Measurements from ENCODE around the gene GPR87.

GPR87 gene

DNA sequence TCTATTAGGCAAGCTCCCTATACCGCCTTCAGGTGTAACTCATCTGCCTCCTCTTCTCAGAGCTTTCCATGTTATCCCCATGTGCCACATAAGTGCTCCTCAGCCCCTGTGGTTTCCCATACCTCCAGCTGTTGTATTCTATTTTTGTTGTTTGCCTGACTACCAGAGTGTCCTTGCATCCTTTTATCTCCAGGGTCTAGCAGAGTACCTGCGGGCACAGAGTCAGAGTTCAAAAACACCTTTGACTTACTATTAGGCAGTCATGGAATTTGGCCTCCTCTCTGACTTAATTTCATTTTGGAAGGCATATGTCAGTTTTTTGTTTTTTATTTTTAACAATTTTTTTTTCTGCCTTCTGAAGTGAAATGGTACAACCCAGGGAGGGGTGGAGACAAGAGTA, 7.1 kb downstream of the GPR87 start:
- no peak for TF ChIP-seq EZH2phosphoT487 (IDR thresholded peaks at IDR 0.05; ENCODE audit: borderline replicate concordance)
- TF ChIP-seq, protein P1, sequence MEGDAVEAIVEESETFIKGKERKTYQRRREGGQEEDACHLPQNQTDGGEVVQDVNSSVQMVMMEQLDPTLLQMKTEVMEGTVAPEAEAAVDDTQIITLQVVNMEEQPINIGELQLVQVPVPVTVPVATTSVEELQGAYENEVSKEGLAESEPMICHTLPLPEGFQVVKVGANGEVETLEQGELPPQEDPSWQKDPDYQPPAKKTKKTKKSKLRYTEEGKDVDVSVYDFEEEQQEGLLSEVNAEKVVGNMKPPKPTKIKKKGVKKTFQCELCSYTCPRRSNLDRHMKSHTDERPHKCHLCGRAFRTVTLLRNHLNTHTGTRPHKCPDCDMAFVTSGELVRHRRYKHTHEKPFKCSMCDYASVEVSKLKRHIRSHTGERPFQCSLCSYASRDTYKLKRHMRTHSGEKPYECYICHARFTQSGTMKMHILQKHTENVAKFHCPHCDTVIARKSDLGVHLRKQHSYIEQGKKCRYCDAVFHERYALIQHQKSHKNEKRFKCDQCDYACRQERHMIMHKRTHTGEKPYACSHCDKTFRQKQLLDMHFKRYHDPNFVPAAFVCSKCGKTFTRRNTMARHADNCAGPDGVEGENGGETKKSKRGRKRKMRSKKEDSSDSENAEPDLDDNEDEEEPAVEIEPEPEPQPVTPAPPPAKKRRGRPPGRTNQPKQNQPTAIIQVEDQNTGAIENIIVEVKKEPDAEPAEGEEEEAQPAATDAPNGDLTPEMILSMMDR (conservative IDR thresholded peaks at IDR 0.05; ENCODE audit: low read length) = no peak
- H3K27me3 ChIP-seq (ENCODE audit: insufficient read depth, low read length, poor library complexity, severe bottlenecking) = no peaks in the 10 kb centered on the region
- H3K4me3 ChIP-seq (ENCODE audit: low read length, poor library complexity, severe bottlenecking) = no peak overlapping the region
- H3F3A ChIP-seq (ENCODE audit: low read depth) = no peaks in the 10 kb centered on the region
- H4K20me1 ChIP-seq (ENCODE audit: insufficient read depth, low read length, poor library complexity, severe bottlenecking) = no peaks in the 10 kb centered on the region
- peaks cover 16% of the 10 kb centered on the region for H3K4me1 ChIP-seq (ENCODE audit: insufficient read depth, low read length, poor library complexity, severe bottlenecking)
- no peak overlapping the region for H2AFZ ChIP-seq (ENCODE audit: low read length)
- H3K36me3 ChIP-seq (ENCODE audit: insufficient read depth, low read length) = peaks cover 6% of the 10 kb centered on the region; the same call in 1 of the 2 replicates
- H3K9ac ChIP-seq (ENCODE audit: low read depth, low read length, poor library complexity, severe bottlenecking) = no peak overlapping the region
- no peaks in the 10 kb centered on the region for H3K9me3 ChIP-seq (ENCODE audit: insufficient read depth, low read depth, low read length)
- H3K4me2 ChIP-seq (ENCODE audit: low read depth, low read length, poor library complexity, severe bottlenecking) = no peak overlapping the region
- no peaks in the 10 kb centered on the region for H3K9me2 ChIP-seq (replicated peaks; ENCODE audit: low read depth, low read length)
- no peaks in the 10 kb centered on the region for H3K79me2 ChIP-seq (ENCODE audit: insufficient read depth, low read length)

DNA sequence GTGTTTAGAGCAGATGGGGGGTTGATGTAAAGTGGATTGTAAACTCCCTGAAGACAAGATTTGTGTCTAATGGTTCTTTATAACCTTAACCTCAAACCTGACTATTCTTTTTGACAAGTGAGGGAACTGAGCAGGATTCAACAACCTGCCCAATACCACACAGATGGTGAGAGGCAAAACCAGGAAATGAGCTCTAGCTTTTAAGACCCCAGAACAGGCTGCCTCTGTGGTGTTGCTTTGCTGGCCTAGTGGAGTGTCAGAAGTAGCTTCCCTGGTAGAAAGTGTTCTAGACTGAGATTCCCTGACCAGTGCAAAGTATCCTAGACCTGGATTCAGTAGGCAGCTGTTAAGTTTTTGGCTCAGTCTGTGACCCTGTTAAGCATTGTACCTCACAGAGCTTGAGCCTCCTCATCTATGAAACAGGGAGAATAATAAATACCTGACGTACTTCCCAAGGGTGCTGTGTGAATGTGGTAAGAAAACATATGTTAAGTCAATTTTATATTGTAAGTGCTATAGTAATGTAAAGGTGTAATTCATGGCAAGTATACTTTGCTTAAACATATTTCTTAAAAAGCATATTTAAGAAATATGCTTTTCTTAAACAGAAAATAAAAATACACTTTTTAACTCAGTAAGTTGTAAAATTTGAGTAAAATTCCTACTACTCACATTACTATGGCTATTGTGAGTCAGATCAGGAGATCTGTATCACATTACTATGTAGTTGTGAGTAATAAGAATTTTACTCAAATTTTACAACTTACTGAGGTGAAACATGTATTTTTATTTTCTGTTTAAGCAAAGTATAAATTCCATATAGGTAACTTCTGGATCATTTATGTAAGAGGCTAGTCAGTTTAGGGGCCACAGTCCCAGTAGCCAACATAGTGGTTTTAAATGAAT, 8.8 kb downstream of the GPR87 start:
- no peak overlapping the region for H3K9ac ChIP-seq (ENCODE audit: low read depth, low read length, poor library complexity, severe bottlenecking)
- peaks cover 4% of the 10 kb centered on the region; the same call in 1 of the 2 replicates for H3K36me3 ChIP-seq (ENCODE audit: insufficient read depth, low read length)
- H3K9me2 ChIP-seq (replicated peaks; ENCODE audit: low read depth, low read length) = no peaks in the 10 kb centered on the region
- H3K4me1 ChIP-seq (ENCODE audit: insufficient read depth, low read length, poor library complexity, severe bottlenecking) = peaks cover 16% of the 10 kb centered on the region
- no peak overlapping the region for H2AFZ ChIP-seq (ENCODE audit: low read length)
- 0 out of 2 replicates have a peak, but pooled peaks cover 2% of the 10 kb centered on the region for H3K79me2 ChIP-seq (ENCODE audit: insufficient read depth, low read length)
- H3K27me3 ChIP-seq (ENCODE audit: insufficient read depth, low read length, poor library complexity, severe bottlenecking) = no peaks in the 10 kb centered on the region
- TF ChIP-seq, protein P1 (conservative IDR thresholded peaks at IDR 0.05; ENCODE audit: low read length) = no peak
- no peak for TF ChIP-seq EZH2phosphoT487 (IDR thresholded peaks at IDR 0.05; ENCODE audit: borderline replicate concordance)
- H3K9me3 ChIP-seq (ENCODE audit: insufficient read depth, low read depth, low read length) = no peaks in the 10 kb centered on the region
- no peaks in the 10 kb centered on the region for H3F3A ChIP-seq (ENCODE audit: low read depth)
- H3K4me2 ChIP-seq (ENCODE audit: low read depth, low read length, poor library complexity, severe bottlenecking) = no peak overlapping the region
- no peak overlapping the region for H3K4me3 ChIP-seq (ENCODE audit: low read length, poor library complexity, severe bottlenecking)
- H4K20me1 ChIP-seq (ENCODE audit: insufficient read depth, low read length, poor library complexity, severe bottlenecking) = no peaks in the 10 kb centered on the region

DNA sequence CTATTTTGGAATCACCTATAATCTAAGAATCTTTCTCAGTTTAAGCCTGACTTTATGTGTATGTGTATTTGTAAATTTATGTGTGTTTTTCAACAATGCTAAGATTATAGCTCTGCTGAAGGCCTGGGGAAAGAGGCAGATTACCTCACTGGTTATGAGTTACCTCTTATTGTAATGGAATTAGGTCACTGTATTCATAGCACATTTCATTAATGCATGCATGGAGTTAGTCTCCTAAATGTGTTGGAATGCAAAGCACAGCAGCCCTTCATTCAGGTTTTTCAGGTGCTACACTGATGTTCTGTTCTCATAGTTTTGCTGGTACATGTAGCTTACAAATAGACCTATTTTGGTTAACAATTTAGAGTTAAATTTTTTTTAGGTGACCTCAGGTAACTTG, 9.5 kb downstream of the GPR87 start:
- Histone ChIP-seq H2AFZ (ENCODE audit: low read length) (no peak overlapping the region), H3K9ac (ENCODE audit: low read depth, low read length, poor library complexity, severe bottlenecking) (no peak overlapping the region), H3K9me3 (ENCODE audit: insufficient read depth, low read depth, low read length) (no peaks in the 10 kb centered on the region), H3K27me3 (ENCODE audit: insufficient read depth, low read length, poor library complexity, severe bottlenecking) (no peaks in the 10 kb centered on the region), H3F3A (ENCODE audit: low read depth) (no peaks in the 10 kb centered on the region), H3K9me2 (replicated peaks; ENCODE audit: low read depth, low read length) (no peaks in the 10 kb centered on the region), H4K20me1 (ENCODE audit: insufficient read depth, low read length, poor library complexity, severe bottlenecking) (no peaks in the 10 kb centered on the region), H3K4me1 (ENCODE audit: insufficient read depth, low read length, poor library complexity, severe bottlenecking) (peaks cover 16% of the 10 kb centered on the region), H3K4me3 (ENCODE audit: low read length, poor library complexity, severe bottlenecking) (no peak overlapping the region), H3K36me3 (ENCODE audit: insufficient read depth, low read length) (peaks cover under 1% of the 10 kb centered on the region; the same call in 1 of the 2 replicates), H3K4me2 (ENCODE audit: low read depth, low read length, poor library complexity, severe bottlenecking) (no peak overlapping the region), H3K79me2 (ENCODE audit: insufficient read depth, low read length) (0 out of 2 replicates have a peak, but pooled peaks cover 3% of the 10 kb centered on the region)
- no peak for TF ChIP-seq EZH2phosphoT487 (IDR thresholded peaks at IDR 0.05; ENCODE audit: borderline replicate concordance)
- TF ChIP-seq, protein P1 (conservative IDR thresholded peaks at IDR 0.05; ENCODE audit: low read length) = no peak

Data from Loucy (cell line).